Astrocyte (in vitro differentiated cells and primary cell): ENCODE measurements around the gene FILIP1L.

Source experiments
- EZH2 ChIP-seq: IDR thresholded peaks from 2 replicates; pipeline ENCODE4 v1.6.1; 2012; ENCODE audit warnings: mild to moderate bottlenecking, low read length, inconsistent platforms; ENCODE audit not compliant: insufficient read depth
- TF ChIP-seq, protein P1 (sequence below): IDR thresholded peaks from 2 replicates; pipeline ENCODE4 v1.5.1; 2011; ENCODE audit warnings: low read depth, mild to moderate bottlenecking, inconsistent platforms, low read length, moderate library complexity; ENCODE audit not compliant: insufficient read depth

DNA sequence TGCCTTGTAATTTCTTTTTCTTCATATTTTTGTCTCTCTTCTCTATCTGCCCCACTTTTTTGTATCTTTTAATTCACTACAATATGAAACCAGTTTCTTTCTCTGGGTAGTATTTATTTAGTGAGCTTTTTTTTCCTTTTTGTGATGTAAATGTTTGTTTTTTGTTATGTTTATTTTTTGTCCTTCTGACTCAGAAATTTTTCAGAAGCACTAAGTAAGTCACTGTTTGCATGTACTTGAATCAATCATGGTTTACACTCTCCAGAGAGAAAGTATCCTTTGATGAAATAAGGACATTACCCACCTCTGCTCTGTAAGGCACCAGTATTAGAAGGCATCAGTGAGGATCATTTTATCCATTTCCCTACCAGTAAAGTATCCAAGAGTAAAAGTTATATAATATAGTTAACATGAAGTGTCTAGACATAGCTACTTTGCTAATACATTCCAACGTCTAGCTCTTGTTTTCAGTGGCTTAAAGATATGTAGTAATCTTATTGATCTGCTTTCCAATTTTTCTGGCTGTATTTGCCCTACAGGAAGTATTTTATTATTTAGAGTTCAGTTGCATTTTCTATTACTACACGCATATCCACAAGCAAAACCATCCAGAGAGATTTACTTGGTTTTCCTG, 25.4 kb downstream of the FILIP1L start:
- TF ChIP-seq, protein P1, sequence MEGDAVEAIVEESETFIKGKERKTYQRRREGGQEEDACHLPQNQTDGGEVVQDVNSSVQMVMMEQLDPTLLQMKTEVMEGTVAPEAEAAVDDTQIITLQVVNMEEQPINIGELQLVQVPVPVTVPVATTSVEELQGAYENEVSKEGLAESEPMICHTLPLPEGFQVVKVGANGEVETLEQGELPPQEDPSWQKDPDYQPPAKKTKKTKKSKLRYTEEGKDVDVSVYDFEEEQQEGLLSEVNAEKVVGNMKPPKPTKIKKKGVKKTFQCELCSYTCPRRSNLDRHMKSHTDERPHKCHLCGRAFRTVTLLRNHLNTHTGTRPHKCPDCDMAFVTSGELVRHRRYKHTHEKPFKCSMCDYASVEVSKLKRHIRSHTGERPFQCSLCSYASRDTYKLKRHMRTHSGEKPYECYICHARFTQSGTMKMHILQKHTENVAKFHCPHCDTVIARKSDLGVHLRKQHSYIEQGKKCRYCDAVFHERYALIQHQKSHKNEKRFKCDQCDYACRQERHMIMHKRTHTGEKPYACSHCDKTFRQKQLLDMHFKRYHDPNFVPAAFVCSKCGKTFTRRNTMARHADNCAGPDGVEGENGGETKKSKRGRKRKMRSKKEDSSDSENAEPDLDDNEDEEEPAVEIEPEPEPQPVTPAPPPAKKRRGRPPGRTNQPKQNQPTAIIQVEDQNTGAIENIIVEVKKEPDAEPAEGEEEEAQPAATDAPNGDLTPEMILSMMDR, result no peak
- no peak for TF ChIP-seq EZH2
